ENCODE data around the gene NFATC3.

DNA sequence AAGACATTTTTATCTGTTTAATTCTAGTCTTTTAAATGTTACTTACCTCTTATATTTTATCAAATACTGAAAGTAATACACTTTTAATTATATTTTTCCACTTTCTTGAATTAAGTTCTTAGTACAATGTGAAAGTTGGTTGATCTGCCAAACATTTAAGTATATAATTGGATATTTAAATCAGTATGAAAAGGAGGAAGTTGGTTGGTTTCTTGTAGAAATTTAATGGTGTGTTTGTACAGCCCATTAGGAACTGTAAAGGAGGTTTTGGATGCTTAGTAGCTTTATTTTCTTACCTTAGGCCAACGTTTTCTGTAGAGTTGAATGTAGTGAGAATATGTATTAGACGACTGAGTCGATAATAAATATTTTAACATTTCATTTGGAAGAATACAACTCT lies 5.4 kb downstream of the NFATC3 start:
- TF ChIP-seq, protein P1, sequence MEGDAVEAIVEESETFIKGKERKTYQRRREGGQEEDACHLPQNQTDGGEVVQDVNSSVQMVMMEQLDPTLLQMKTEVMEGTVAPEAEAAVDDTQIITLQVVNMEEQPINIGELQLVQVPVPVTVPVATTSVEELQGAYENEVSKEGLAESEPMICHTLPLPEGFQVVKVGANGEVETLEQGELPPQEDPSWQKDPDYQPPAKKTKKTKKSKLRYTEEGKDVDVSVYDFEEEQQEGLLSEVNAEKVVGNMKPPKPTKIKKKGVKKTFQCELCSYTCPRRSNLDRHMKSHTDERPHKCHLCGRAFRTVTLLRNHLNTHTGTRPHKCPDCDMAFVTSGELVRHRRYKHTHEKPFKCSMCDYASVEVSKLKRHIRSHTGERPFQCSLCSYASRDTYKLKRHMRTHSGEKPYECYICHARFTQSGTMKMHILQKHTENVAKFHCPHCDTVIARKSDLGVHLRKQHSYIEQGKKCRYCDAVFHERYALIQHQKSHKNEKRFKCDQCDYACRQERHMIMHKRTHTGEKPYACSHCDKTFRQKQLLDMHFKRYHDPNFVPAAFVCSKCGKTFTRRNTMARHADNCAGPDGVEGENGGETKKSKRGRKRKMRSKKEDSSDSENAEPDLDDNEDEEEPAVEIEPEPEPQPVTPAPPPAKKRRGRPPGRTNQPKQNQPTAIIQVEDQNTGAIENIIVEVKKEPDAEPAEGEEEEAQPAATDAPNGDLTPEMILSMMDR (IDR thresholded peaks at IDR 0.05; ENCODE audit: insufficient read depth, low read length), result no peak
- TF ChIP-seq POLR2AphosphoS5 (IDR thresholded peaks at IDR 0.05; ENCODE audit: low read depth) (no peak), GABPA (IDR thresholded peaks at IDR 0.05; ENCODE audit: low read depth) (no peak)

Data from HL-60 (cell line).